HepG2 (cell line): ENCODE data around the gene LBX2. TPM values are rescaled to one million over a fixed set of nuclear protein-coding genes. Genes with fewer than 3 reads are reported as not detected.
A peak's percentile ranks its signal among the peaks of the same experiment; 100 is the strongest.

Experiments
- ATRX ChIP-seq: sonication (generic); formaldehyde crosslinking; IDR thresholded peaks from 2 replicates; pipeline ENCODE4 v1.4.0; 2020; ENCODE audit warnings: missing genetic modification reagents, borderline replicate concordance
- HIVEP1 ChIP-seq: sonication (generic); formaldehyde crosslinking; IDR thresholded peaks from 2 replicates; pipeline ENCODE4 v1.4.0; 2020; ENCODE audit warnings: mild to moderate bottlenecking, missing genetic modification reagents
- KDM3A ChIP-seq: IDR thresholded peaks from 2 replicates; pipeline ENCODE4 v1.6.1; 2018; ENCODE audit warnings: low read depth, missing compliant biosample characterization
- RNF219 ChIP-seq: sonication (generic); formaldehyde crosslinking; IDR thresholded peaks from 2 replicates; pipeline ENCODE4 v1.5.0; 2020; ENCODE audit warnings: mild to moderate bottlenecking, missing genetic modification reagents
- SIX4 ChIP-seq: sonication (generic); formaldehyde crosslinking; IDR thresholded peaks from 2 replicates; pipeline ENCODE4 v1.4.0; 2020; ENCODE audit warnings: missing genetic modification reagents
- SOX6 ChIP-seq, 2 experiments: fragments of 450-650 bp in 1 of 2; sonication (generic) in 1 of 2; formaldehyde crosslinking in 1 of 2; IDR thresholded peaks; 2 replicates each; pipeline versions ENCODE4 v1.4.0 to v1.6.1; 2017 to 2020; ENCODE audit warnings: antibody characterized with exemption in 1 of 2, mild to moderate bottlenecking in 1 of 2, missing genetic modification reagents in 1 of 2
- ZBTB20 ChIP-seq: sonication (generic); formaldehyde crosslinking; IDR thresholded peaks from 2 replicates; pipeline ENCODE4 v1.8.1; 2023; ENCODE audit warnings: missing genetic modification reagents, low read depth, mild to moderate bottlenecking, borderline replicate concordance
- ZBTB34 ChIP-seq: sonication (generic); formaldehyde crosslinking; IDR thresholded peaks from 2 replicates; pipeline ENCODE4 v1.8.0; 2022; ENCODE audit warnings: mild to moderate bottlenecking, missing genetic modification reagents
- ZBTB37 ChIP-seq: sonication (generic); formaldehyde crosslinking; IDR thresholded peaks from 2 replicates; pipeline ENCODE4 v1.4.0; 2020; ENCODE audit warnings: mild to moderate bottlenecking, missing genetic modification reagents
- ZBTB43 ChIP-seq: sonication (generic); formaldehyde crosslinking; conservative IDR thresholded peaks from 2 replicates; pipeline ENCODE4 v1.4.0; 2020; ENCODE audit warnings: missing genetic modification reagents
- ZC3H4 ChIP-seq: sonication (generic); formaldehyde crosslinking; IDR thresholded peaks from 2 replicates; pipeline ENCODE4 v1.4.0; 2020; ENCODE audit warnings: missing genetic modification reagents, borderline replicate concordance
- ZNF136 ChIP-seq: sonication (generic); formaldehyde crosslinking; IDR thresholded peaks from 2 replicates; pipeline ENCODE4 v1.8.1; 2022; ENCODE audit warnings: low read depth, mild to moderate bottlenecking, moderate library complexity, missing genetic modification reagents
- ZNF3 ChIP-seq: IDR thresholded peaks from 2 replicates; pipeline ENCODE4 v1.7.0; 2017; ENCODE audit warnings: inconsistent platforms
- ZNF501 ChIP-seq: sonication (generic); formaldehyde crosslinking; IDR thresholded peaks from 2 replicates; pipeline ENCODE4 v1.5.1; 2020; ENCODE audit warnings: mild to moderate bottlenecking, moderate library complexity, missing genetic modification reagents
- ZNF503 ChIP-seq: sonication (generic); formaldehyde crosslinking; IDR thresholded peaks from 2 replicates; pipeline ENCODE4 v1.4.0; 2020; ENCODE audit warnings: missing genetic modification reagents
- ZNF547 ChIP-seq: sonication (generic); formaldehyde crosslinking; IDR thresholded peaks from 2 replicates; pipeline ENCODE4 v1.5.1; 2020; ENCODE audit warnings: mild to moderate bottlenecking, missing genetic modification reagents
- polyA plus RNA-seq, 8 experiments: library from polyadenylated mRNA; depleted of rRNA in 3 of 8; stranded (reverse) in 7 of 8; unstranded in 1 of 8; fragments of >200 nt; fragmentation: Illumina TruSeq in 4 of 8; extraction: Trizol in 4 of 8; gene quantifications; 2 replicates each; pipeline versions ENCODE4 v1.2.1 to v1.2.3, GENCODE V29; 2011 to 2016; ENCODE audit warnings: low read depth in 4 of 8, missing spikeins in 1 of 8, mixed read lengths in 1 of 8; ENCODE audit not compliant: insufficient read depth in 1 of 8
- total RNA-seq, 5 experiments: library from RNA; depleted of rRNA; stranded (reverse); fragments of >200 nt; fragmentation: Illumina TruSeq; extraction: Trizol; gene quantifications; 2 replicates each; pipeline ENCODE4 v1.2.3, GENCODE V29; 2016; ENCODE audit warnings: low read depth in 1 of 5

Gene LBX2
- total and polyA plus RNA-seq, 2 of the 13 experiments (the other 11 are each of a cell fraction or from before 2014, with no cell fraction given): 6.4 to 8.1 TPM

GRCh38 chr2:74482801-74483674 lies 16.4 kb downstream of the LBX2 start, which contains the start of the genes CCDC142 and TTC31 (continued):
- TF ChIP-seq ZBTB34 (CRISPR knock-in tag) (peak; percentile 83), SIX4 (CRISPR knock-in tag) (peak; percentile 91), ZNF136 (peak; percentile 74), HIVEP1 (CRISPR knock-in tag) (peak; percentile 68), ATRX (0 out of 2 replicates have a peak, but pooled peaks have one; percentile 31), ZBTB43 (CRISPR knock-in tag) (peak; percentile 67; the same call in 1 of the 2 replicates), KDM3A (CRISPR knock-in tag) (peak; percentile 72), ZC3H4 (CRISPR knock-in tag) (peak; percentile 10; the same call in 1 of the 2 replicates), ZNF547 (CRISPR knock-in tag) (peak; percentile 89), ZNF501 (CRISPR knock-in tag) (peak; percentile 99), ZNF503 (CRISPR knock-in tag) (peak; percentile 82; the same call in 1 of the 2 replicates), ZBTB37 (CRISPR knock-in tag) (0 out of 2 replicates have a peak, but pooled peaks have one; percentile 5), ZBTB20 (CRISPR knock-in tag) (no peak; the same call in 1 of the 2 replicates), SOX6 (IDR thresholded peaks at IDR 0.05) (no peak), SOX6 (CRISPR knock-in tag; IDR thresholded peaks at IDR 0.05) (peak; percentile 77), RNF219 (no peak), ZNF3 (0 out of 2 replicates have a peak, but pooled peaks have one; percentile 23)
